HepG2 (cell line): ENCODE data around the gene ELF2. TPM values are rescaled to one million over a fixed set of nuclear protein-coding genes. Genes with fewer than 3 reads are reported as not detected.
A peak's percentile ranks its signal among the peaks of the same experiment; 100 is the strongest.

Source experiments
- CREB1 ChIP-seq, 2 experiments: fragments of 450-650 bp in 1 of 2; IDR thresholded peaks; 2 replicates each; pipeline ENCODE4 v1.6.1; 2016 to 2017; ENCODE audit warnings: control low read depth in 1 of 2, mild to moderate bottlenecking in 1 of 2, missing compliant biosample characterization in 1 of 2, missing genetic modification characterization in 1 of 2
- GMEB2 ChIP-seq: IDR thresholded peaks from 2 replicates; pipeline ENCODE4 v1.6.1; 2016; ENCODE audit warnings: missing biosample characterization, missing genetic modification reagents, low read depth
- HNF1B ChIP-seq: sonication (generic); formaldehyde crosslinking; IDR thresholded peaks from 2 replicates; pipeline ENCODE4 v1.5.1; 2020; ENCODE audit warnings: mild to moderate bottlenecking, moderate library complexity, missing genetic modification reagents
- KAT7 ChIP-seq: IDR thresholded peaks from 2 replicates; pipeline ENCODE4 v1.6.1; 2018; ENCODE audit warnings: borderline replicate concordance, missing compliant biosample characterization
- KLF15 ChIP-seq: sonication (generic); formaldehyde crosslinking; IDR thresholded peaks from 2 replicates; pipeline ENCODE4 v1.8.1; 2023; ENCODE audit warnings: borderline replicate concordance, mild to moderate bottlenecking, inconsistent platforms, missing genetic modification reagents, mixed read lengths
- KMT2B ChIP-seq: IDR thresholded peaks from 2 replicates; pipeline ENCODE4 v1.6.1; 2016; ENCODE audit warnings: missing genetic modification reagents, missing compliant biosample characterization
- MYC ChIP-seq: sonication (generic); formaldehyde crosslinking; IDR thresholded peaks from 2 replicates; pipeline ENCODE4 v1.9.0; 2021; ENCODE audit warnings: missing genetic modification reagents, borderline replicate concordance
- NAIF1 ChIP-seq: sonication (generic); formaldehyde crosslinking; IDR thresholded peaks from 2 replicates; pipeline ENCODE4 v1.5.0; 2020; ENCODE audit warnings: mild to moderate bottlenecking, missing genetic modification reagents, borderline replicate concordance
- NRL ChIP-seq: sonication (generic); formaldehyde crosslinking; IDR thresholded peaks from 2 replicates; pipeline ENCODE4 v1.5.0; 2020; ENCODE audit warnings: missing genetic modification reagents, mild to moderate bottlenecking, moderate library complexity, borderline replicate concordance
- SNAPC5 ChIP-seq: sonication (generic); formaldehyde crosslinking; IDR thresholded peaks from 2 replicates; pipeline ENCODE4 v1.8.1; 2023; ENCODE audit warnings: mild to moderate bottlenecking, missing genetic modification reagents, borderline replicate concordance
- SP140L ChIP-seq: sonication (generic); formaldehyde crosslinking; IDR thresholded peaks from 2 replicates; pipeline ENCODE4 v1.4.0; 2020; ENCODE audit warnings: missing genetic modification reagents, borderline replicate concordance
- TOE1 ChIP-seq: sonication (generic); formaldehyde crosslinking; IDR thresholded peaks from 2 replicates; pipeline ENCODE4 v1.4.0; 2020; ENCODE audit warnings: mild to moderate bottlenecking, missing genetic modification reagents
- YY1 ChIP-seq: IDR thresholded peaks from 2 replicates; pipeline ENCODE4 v1.6.1; 2011; ENCODE audit warnings: low read length, low read depth, moderate library complexity, mild to moderate bottlenecking; ENCODE audit not compliant: insufficient read depth, insufficient replicate concordance
- ZBTB43 ChIP-seq: sonication (generic); formaldehyde crosslinking; conservative IDR thresholded peaks from 2 replicates; pipeline ENCODE4 v1.4.0; 2020; ENCODE audit warnings: missing genetic modification reagents
- ZFP36L1 ChIP-seq: sonication (generic); formaldehyde crosslinking; IDR thresholded peaks from 2 replicates; pipeline ENCODE4 v1.8.0; 2022; ENCODE audit warnings: mild to moderate bottlenecking, missing genetic modification reagents, moderate library complexity
- ZFX ChIP-seq: sonication (generic); formaldehyde crosslinking; IDR thresholded peaks from 2 replicates; pipeline ENCODE4 v1.4.0; 2020; ENCODE audit warnings: mild to moderate bottlenecking, low read depth, missing genetic modification reagents, moderate library complexity
- ZFYVE20 ChIP-seq: sonication (generic); formaldehyde crosslinking; IDR thresholded peaks from 2 replicates; pipeline ENCODE4 v1.8.0; 2023; ENCODE audit warnings: low read depth, mild to moderate bottlenecking, moderate library complexity, missing genetic modification reagents, borderline replicate concordance
- ZNF230 ChIP-seq: sonication (generic); formaldehyde crosslinking; IDR thresholded peaks from 2 replicates; pipeline ENCODE4 v1.4.0; 2020; ENCODE audit warnings: mild to moderate bottlenecking, missing genetic modification reagents
- ZNF296 ChIP-seq: sonication (generic); formaldehyde crosslinking; conservative IDR thresholded peaks from 2 replicates; pipeline ENCODE4 v1.5.0; 2020; ENCODE audit warnings: mild to moderate bottlenecking, missing genetic modification reagents
- ZNF343 ChIP-seq: sonication (generic); formaldehyde crosslinking; IDR thresholded peaks from 2 replicates; pipeline ENCODE4 v1.4.0; 2020; ENCODE audit warnings: mild to moderate bottlenecking, missing genetic modification reagents
- ZNF484 ChIP-seq: sonication (generic); formaldehyde crosslinking; IDR thresholded peaks from 2 replicates; pipeline ENCODE4 v1.5.1; 2020; ENCODE audit warnings: mild to moderate bottlenecking, low read depth, missing genetic modification reagents, borderline replicate concordance
- ZNF660 ChIP-seq: sonication (generic); formaldehyde crosslinking; IDR thresholded peaks from 2 replicates; pipeline ENCODE4 v1.5.1; 2020; ENCODE audit warnings: mild to moderate bottlenecking, low read depth, missing genetic modification reagents, borderline replicate concordance
- ZNF749 ChIP-seq: sonication (generic); formaldehyde crosslinking; IDR thresholded peaks from 2 replicates; pipeline ENCODE4 v1.8.0; 2022; ENCODE audit warnings: mild to moderate bottlenecking, missing genetic modification reagents, moderate library complexity, borderline replicate concordance
- polyA plus RNA-seq, 8 experiments: library from polyadenylated mRNA; depleted of rRNA in 3 of 8; stranded (reverse) in 7 of 8; unstranded in 1 of 8; fragments of >200 nt; fragmentation: Illumina TruSeq in 4 of 8; extraction: Trizol in 4 of 8; gene quantifications; 2 replicates each; pipeline versions ENCODE4 v1.2.1 to v1.2.3, GENCODE V29; 2011 to 2016; ENCODE audit warnings: low read depth in 4 of 8, missing spikeins in 1 of 8, mixed read lengths in 1 of 8; ENCODE audit not compliant: insufficient read depth in 1 of 8
- total RNA-seq, 5 experiments: library from RNA; depleted of rRNA; stranded (reverse); fragments of >200 nt; fragmentation: Illumina TruSeq; extraction: Trizol; gene quantifications; 2 replicates each; pipeline ENCODE4 v1.2.3, GENCODE V29; 2016; ENCODE audit warnings: low read depth in 1 of 5
- TF ChIP-seq, protein P1 (sequence below): IDR thresholded peaks from 2 replicates; pipeline ENCODE4 v1.6.1; 2012; ENCODE audit warnings: inconsistent platforms

Gene ELF2
- total and polyA plus RNA-seq, 2 of the 13 experiments (the other 11 are each of a cell fraction or from before 2014, with no cell fraction given) = 28.6 to 35.4 TPM

GRCh38 chr4:139015269-139015947 is 161.6 kb downstream of the ELF2 start, which contains the start of gene NOCT (continued):
- TF ChIP-seq HNF1B (CRISPR knock-in tag) (peak; percentile 81; the same call in 1 of the 2 replicates), CREB1 (IDR thresholded peaks at IDR 0.05) (no peak; the same call in 1 of the 2 replicates), CREB1 (CRISPR knock-in tag; IDR thresholded peaks at IDR 0.05) (peak; percentile 70; the same call in 1 of the 2 replicates), MYC (peak; percentile 93), NRL (peak; percentile 87; the same call in 1 of the 2 replicates), ZFP36L1 (CRISPR knock-in tag) (peak; percentile 22; the same call in 1 of the 2 replicates), KAT7 (CRISPR knock-in tag) (peak; percentile 61; the same call in 1 of the 2 replicates), ZBTB43 (CRISPR knock-in tag) (no peak), ZFX (CRISPR knock-in tag) (peak; percentile 87), ZNF343 (CRISPR knock-in tag) (no peak; the same call in 1 of the 2 replicates), ZNF484 (no peak), ZFYVE20 (CRISPR knock-in tag) (no peak), ZNF660 (CRISPR knock-in tag) (no peak), ZNF296 (CRISPR knock-in tag) (no peak), ZNF749 (CRISPR knock-in tag) (peak; percentile 63; the same call in 1 of the 2 replicates), SP140L (no peak), YY1 (peak; percentile 40), KMT2B (CRISPR knock-in tag) (peak; percentile 82), GMEB2 (no peak), ZNF230 (CRISPR knock-in tag) (0 out of 2 replicates have a peak, but pooled peaks have one; percentile 24), NAIF1 (CRISPR knock-in tag) (peak; percentile 82; the same call in 1 of the 2 replicates), KLF15 (CRISPR knock-in tag) (no peak), TOE1 (CRISPR knock-in tag) (no peak), SNAPC5 (no peak)
- TF ChIP-seq, protein P1, sequence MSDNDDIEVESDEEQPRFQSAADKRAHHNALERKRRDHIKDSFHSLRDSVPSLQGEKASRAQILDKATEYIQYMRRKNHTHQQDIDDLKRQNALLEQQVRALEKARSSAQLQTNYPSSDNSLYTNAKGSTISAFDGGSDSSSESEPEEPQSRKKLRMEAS = peak; percentile 98
